Spleen (tissue), 11 donors: ENCODE results near the gene BRD4. TPM values are rescaled to one million over a fixed set of nuclear protein-coding genes. Genes with fewer than 3 reads are reported as not detected.
A peak's percentile ranks its signal among the peaks of the same experiment; 100 is the strongest.

Experiments
- DNase-seq: peaks from one replicate; pipeline ENCODE4 v3.0.0-alpha.2; 2020
- H3K27ac ChIP-seq, 8 donors: fragments of 200-600 bp; sonication (generic) in 7 of 8; 1 replicate in 4 of 8; 2 replicates in 4 of 8; pipeline versions ENCODE4 v1.5.0 to v1.8.0; 2016 to 2021; ENCODE audit warnings: inconsistent platforms in 4 of 8, mild to moderate bottlenecking in 4 of 8, moderate library complexity in 1 of 8
- H3K27me3 ChIP-seq, 7 donors: fragments of 200-600 bp; sonication (generic) in 6 of 7; replicated peaks in 1 of 7; 1 replicate in 4 of 7; 2 replicates in 3 of 7; pipeline versions ENCODE4 v1.5.0 to v1.8.0; 2016 to 2021; ENCODE audit warnings: inconsistent platforms in 3 of 7, mild to moderate bottlenecking in 1 of 7
- H3K36me3 ChIP-seq, 6 donors: fragments of 200-600 bp; sonication (generic) in 5 of 6; 1 replicate in 4 of 6; 2 replicates in 2 of 6; pipeline versions ENCODE4 v1.5.0 to v1.8.0; 2016 to 2021; ENCODE audit warnings: inconsistent platforms in 2 of 6
- H3K4me1 ChIP-seq, 6 donors: fragments of 200-600 bp; sonication (generic) in 5 of 6; 1 replicate in 3 of 6; 2 replicates in 3 of 6; pipeline versions ENCODE4 v1.5.0 to v1.8.0; 2016 to 2021; ENCODE audit warnings: inconsistent platforms in 3 of 6
- H3K4me3 ChIP-seq, 8 donors: fragments of 200-600 bp; sonication (generic) in 7 of 8; 1 replicate in 4 of 8; 2 replicates in 4 of 8; pipeline versions ENCODE4 v1.5.0 to v1.8.0; 2016 to 2021; ENCODE audit warnings: inconsistent platforms in 4 of 8, mild to moderate bottlenecking in 4 of 8, moderate library complexity in 2 of 8
- H3K9me3 ChIP-seq, 8 donors: fragments of 200-600 bp; sonication (generic) in 7 of 8; 1 replicate in 4 of 8; 2 replicates in 4 of 8; pipeline versions ENCODE4 v1.5.0 to v1.8.0; 2016 to 2021; ENCODE audit warnings: inconsistent platforms in 4 of 8
- POLR2A ChIP-seq, 3 donors: fragments of 450-650 bp; IDR thresholded peaks; one replicate each; pipeline ENCODE4 v1.5.1; 2017; ENCODE audit warnings: antibody characterized with exemption in 3 of 3, mild to moderate bottlenecking in 1 of 3
- POLR2AphosphoS5 ChIP-seq, 3 donors: sonication (generic); formaldehyde crosslinking; IDR thresholded peaks; one replicate each; pipeline ENCODE4 v1.5.1; 2017; ENCODE audit warnings: antibody characterized with exemption in 3 of 3
- WGBS, 5 donors: extraction: QIAGEN DNeasy Blood & Tissue Kit in 3 of 5; methylation state at CpG; one replicate each; pipeline versions ENCODE4 v1.1.5 to v1.1.7; 2013 to 2018; 5-methylcytosine and 5-hydroxymethylcytosine counted together
- intact Hi-C: fragments of 100-400 bp; cut with DNase I; formaldehyde crosslinking; loops from one replicate; pipeline ENCODE4 v1.15.0; 2023; ENCODE audit warnings: low total_unique reads
- polyA plus RNA-seq, 3 donors: library from polyadenylated mRNA; stranded (reverse); fragments of 200-250 nt; gene quantifications; one replicate each; pipeline ENCODE4 v1.2.1, GENCODE V29; 2013
- total RNA-seq, 7 donors: library from RNA; depleted of rRNA in 3 of 7; stranded (reverse); fragments of >200 nt in 3 of 7; fragmentation: NEBNext Ultra II Directional in 4 of 7; extraction: Animal tissue kit (Norgen Biotek cat#: 25700) in 4 of 7; gene quantifications; one replicate each; pipeline versions ENCODE4 v1.1.0 to v1.2.1, GENCODE V29; 2016 to 2021
- TF ChIP-seq, protein P1 (sequence below), 11 experiments: fragments of 200-600 bp in 7 of 11; fragments of 450-650 bp in 4 of 11; sonication (generic) in 4 of 11; IDR thresholded peaks in 8 of 11; conservative IDR thresholded peaks in 3 of 11; 1 replicate in 7 of 11; 2 replicates in 4 of 11; pipeline versions ENCODE4 v1.4.0 to v1.8.0; 2016 to 2021; ENCODE audit warnings: antibody characterized with exemption in 11 of 11, inconsistent platforms in 4 of 11, mild to moderate bottlenecking in 1 of 11
- donor health status: healthy with polysubstance abuse.
- donor health status: DM: no; HTN: no; CAD: no; lungs with moderate emphysema.
- donor health status: DM: no; HTN: no; CAD: no.
- donor health status: Bipolar disorder and iron deficiency.
- donor health status: healthy.
- donor health status: DM: no; HTN: no; CAD: no.
- donor health status: DM: yes; HTN: yes; CAD: no.

Gene BRD4
- total and polyA plus RNA-seq, 10 donors = 10.3 to 146 (median 68.0) TPM

DNA sequence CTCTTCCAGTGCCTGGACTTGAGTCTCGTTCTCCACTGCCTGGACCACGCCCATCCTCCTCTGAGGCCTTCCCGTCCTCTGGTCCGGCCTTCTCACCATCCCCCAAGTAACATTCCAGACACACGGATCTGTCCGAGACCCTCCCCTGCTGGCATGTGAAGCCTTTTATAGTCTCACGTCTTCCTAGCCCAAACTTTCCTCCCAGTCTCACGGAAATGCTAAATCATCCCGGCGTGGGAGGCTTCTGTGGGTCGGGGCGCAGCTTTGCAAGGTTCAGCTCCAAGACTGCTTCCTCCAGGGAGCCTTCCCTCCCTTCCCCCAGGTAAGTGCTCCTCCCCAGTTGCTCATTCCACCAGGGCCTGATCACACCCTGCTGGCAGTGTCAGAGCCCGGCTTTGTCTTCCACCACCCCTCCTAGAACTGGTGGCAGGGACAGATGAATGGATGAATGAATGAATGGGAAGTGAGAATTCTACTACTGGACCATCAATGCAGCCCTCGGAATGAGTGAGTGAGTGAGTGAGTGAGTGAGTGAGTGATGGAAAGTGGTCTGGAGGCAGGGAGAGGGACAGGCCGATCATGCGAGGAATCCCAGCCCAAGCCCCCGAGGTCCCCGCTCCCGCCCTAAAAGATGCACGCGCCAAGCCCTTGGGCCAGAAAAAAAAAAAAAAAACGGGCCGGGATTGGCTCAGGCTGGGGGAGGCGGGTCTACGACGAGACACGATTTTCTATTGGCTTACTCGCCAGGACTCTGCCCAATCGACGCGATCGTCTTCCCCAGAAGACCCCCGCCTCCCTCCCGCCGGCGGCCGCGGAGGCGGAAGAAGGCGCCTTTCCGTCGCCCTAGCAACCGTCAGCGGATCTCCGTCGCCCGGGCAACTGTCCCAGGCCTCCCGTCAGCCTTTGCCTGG is 109.3 kb downstream of the BRD4 start:
- 1 to 3% (median 2%) methylated on average over 41 to 48 of the region's 48 CpGs for WGBS, 5 donors
- peak overlapping the region; percentile 46 to 79 (median 56) for H3K4me3 ChIP-seq
- TF ChIP-seq POLR2A (IDR thresholded peaks at IDR 0.05) = no peak
- peak in 2 of 3 donors; percentile 57 to 65 for TF ChIP-seq POLR2AphosphoS5 (IDR thresholded peaks at IDR 0.05)
- TF ChIP-seq, protein P1, sequence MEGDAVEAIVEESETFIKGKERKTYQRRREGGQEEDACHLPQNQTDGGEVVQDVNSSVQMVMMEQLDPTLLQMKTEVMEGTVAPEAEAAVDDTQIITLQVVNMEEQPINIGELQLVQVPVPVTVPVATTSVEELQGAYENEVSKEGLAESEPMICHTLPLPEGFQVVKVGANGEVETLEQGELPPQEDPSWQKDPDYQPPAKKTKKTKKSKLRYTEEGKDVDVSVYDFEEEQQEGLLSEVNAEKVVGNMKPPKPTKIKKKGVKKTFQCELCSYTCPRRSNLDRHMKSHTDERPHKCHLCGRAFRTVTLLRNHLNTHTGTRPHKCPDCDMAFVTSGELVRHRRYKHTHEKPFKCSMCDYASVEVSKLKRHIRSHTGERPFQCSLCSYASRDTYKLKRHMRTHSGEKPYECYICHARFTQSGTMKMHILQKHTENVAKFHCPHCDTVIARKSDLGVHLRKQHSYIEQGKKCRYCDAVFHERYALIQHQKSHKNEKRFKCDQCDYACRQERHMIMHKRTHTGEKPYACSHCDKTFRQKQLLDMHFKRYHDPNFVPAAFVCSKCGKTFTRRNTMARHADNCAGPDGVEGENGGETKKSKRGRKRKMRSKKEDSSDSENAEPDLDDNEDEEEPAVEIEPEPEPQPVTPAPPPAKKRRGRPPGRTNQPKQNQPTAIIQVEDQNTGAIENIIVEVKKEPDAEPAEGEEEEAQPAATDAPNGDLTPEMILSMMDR (IDR thresholded peaks at IDR 0.05 in 8 of 11, conservative IDR thresholded peaks at IDR 0.05 in 3 of 11) = no peak
- DNase-seq = peak; percentile 93
- H3K9me3 ChIP-seq = no peaks in the 10 kb centered on the region
- intact Hi-C loops = no loop called here
- H3K36me3 ChIP-seq = no peaks in the 10 kb centered on the region
- H3K4me1 ChIP-seq = peaks cover 6 to 24% (median 17%) of the 10 kb centered on the region in 6 donors
- H3K27ac ChIP-seq = peak overlapping the region in 2 of 8 donors; percentile 21 to 51
- peaks cover 0 to 36% (median 13%) of the 10 kb centered on the region in 7 donors for H3K27me3 ChIP-seq

DNA sequence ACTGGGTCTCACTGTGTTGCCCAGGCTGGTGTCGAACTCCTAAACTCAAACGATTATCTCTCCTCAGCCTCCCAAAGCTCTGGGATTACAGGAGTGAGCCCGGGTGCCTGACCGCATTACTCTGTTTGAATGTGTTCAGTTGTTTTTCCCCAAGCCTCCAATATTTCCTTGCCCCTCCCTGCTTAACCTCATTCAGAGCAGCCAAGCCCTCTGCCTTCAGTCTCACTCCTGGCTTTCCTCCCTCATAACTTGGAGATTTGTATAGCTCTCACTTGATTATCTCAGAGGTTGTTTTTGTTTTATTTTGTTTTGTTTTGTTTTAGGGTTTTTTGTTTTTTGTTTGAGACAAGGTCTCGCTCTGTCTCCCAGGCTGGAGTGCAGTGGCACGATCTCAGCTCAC is 111.5 kb downstream of the BRD4 start:
- Histone ChIP-seq H3K36me3 (no peaks in the 10 kb centered on the region), H3K4me3 (no peak overlapping the region), H3K27ac (no peak overlapping the region), H3K27me3 (peaks cover 0 to 36% (median 13%) of the 10 kb centered on the region in 7 donors), H3K4me1 (peaks cover 6 to 24% (median 17%) of the 10 kb centered on the region in 6 donors), H3K9me3 (no peaks in the 10 kb centered on the region)
- TF ChIP-seq, protein P1 (IDR thresholded peaks at IDR 0.05 in 8 of 11, conservative IDR thresholded peaks at IDR 0.05 in 3 of 11) = no peak
- TF ChIP-seq POLR2AphosphoS5 (IDR thresholded peaks at IDR 0.05) = no peak
- TF ChIP-seq POLR2A (IDR thresholded peaks at IDR 0.05) = no peak
- no peak for DNase-seq
- 77 to 89% (median 82%) methylated on average over 6 of the region's 6 CpGs for WGBS, 5 donors
- intact Hi-C loops = no loop called here

DNA sequence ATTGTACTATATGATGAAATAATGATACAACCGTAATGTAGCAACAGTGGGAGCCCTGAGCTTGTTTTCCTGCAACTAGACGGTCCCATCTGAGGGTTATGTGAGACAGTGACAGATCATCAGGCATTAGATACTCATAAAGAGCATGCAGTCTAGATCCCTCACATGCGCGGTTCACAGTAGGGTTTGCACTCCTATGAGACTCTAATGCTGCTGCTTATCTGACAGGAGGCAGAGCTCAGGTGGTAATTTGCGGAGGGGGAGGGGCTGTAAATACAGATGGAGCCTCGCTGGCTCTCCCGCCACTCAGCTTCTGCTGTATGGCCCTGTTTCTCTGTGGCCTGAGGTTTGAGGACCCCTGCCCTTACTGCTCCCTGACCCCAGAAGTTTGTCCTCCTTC is 113.8 kb downstream of the BRD4 start:
- Histone ChIP-seq H3K4me1 (peaks cover 0 to 16% (median 9%) of the 10 kb centered on the region in 6 donors), H3K9me3 (no peaks in the 10 kb centered on the region), H3K36me3 (no peaks in the 10 kb centered on the region), H3K27ac (no peak overlapping the region), H3K4me3 (no peak overlapping the region), H3K27me3 (peaks cover 0 to 27% (median 7%) of the 10 kb centered on the region in 7 donors)
- TF ChIP-seq, protein P1 (IDR thresholded peaks at IDR 0.05 in 8 of 11, conservative IDR thresholded peaks at IDR 0.05 in 3 of 11) = no peak
- TF ChIP-seq POLR2AphosphoS5 (IDR thresholded peaks at IDR 0.05) (no peak), POLR2A (IDR thresholded peaks at IDR 0.05) (no peak)
- 75 to 85% (median 79%) methylated on average over 7 of the region's 7 CpGs for WGBS, 5 donors
- intact Hi-C loops = no loop called here
- no peak for DNase-seq

DNA sequence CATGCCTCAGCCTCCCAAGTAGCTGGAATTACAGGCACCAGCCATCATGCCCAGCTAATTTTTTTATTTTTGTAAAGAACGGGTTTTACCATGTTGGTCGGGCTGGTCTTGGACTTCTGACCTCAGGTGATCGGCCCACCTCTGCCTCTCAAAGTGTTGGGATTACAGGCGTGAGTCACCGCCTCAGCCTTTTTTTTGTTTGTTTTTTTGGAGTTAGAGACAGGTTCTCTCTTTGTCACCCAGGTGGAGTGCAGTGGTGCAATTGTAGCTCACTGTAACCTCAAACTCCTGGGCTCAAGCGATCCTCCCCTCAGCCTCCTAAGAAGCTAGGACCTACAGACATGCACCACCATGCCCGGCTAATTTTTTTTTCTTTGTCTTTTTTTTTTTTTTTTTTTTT is 116.0 kb downstream of the BRD4 start:
- no peak overlapping the region for H3K4me3 ChIP-seq
- intact Hi-C loops = no loop called here
- DNase-seq = no peak
- whole genome bisulfite sequencing, 5 donors = 87 to 93% (median 89%) methylated on average over 7 of the region's 7 CpGs
- TF ChIP-seq, protein P1 (IDR thresholded peaks at IDR 0.05 in 8 of 11, conservative IDR thresholded peaks at IDR 0.05 in 3 of 11) = no peak
- no peak for TF ChIP-seq POLR2AphosphoS5 (IDR thresholded peaks at IDR 0.05)
- TF ChIP-seq POLR2A (IDR thresholded peaks at IDR 0.05) = no peak
- no peaks in the 10 kb centered on the region for H3K9me3 ChIP-seq
- H3K27ac ChIP-seq = no peak overlapping the region
- H3K36me3 ChIP-seq = no peaks in the 10 kb centered on the region
- H3K4me1 ChIP-seq = peaks cover 0 to 20% (median 0%) of the 10 kb centered on the region in 6 donors
- H3K27me3 ChIP-seq = peaks cover 0 to 6% (median 0%) of the 10 kb centered on the region in 7 donors
